B cell (primary cell): ENCODE data around the gene ZNF136. TPM values are rescaled to one million over a fixed set of nuclear protein-coding genes. Genes with fewer than 3 reads are reported as not detected.

Experiments used
- ATAC-seq: fragments of 200-7000 bp; cut with Tn5 transposase; one replicate; pipeline ENCODE4 v1.10.0; 2021; ENCODE audit warnings: low read depth, mild to moderate bottlenecking, moderate number of reproducible peaks, moderate library complexity
- CTCF ChIA-PET: fragments of 350-600 bp; sonication (Branson Sonifier 250); formaldehyde crosslinking; loops from one replicate; lab custom pipeline; 2021; ENCODE audit warnings: antibody characterized with exemption, inconsistent platforms; lab: Charles Lee
- POLR2A ChIA-PET: fragments of 350-600 bp; sonication (Branson Sonifier 250); formaldehyde crosslinking; loops from one replicate; lab custom pipeline; 2021; ENCODE audit warnings: antibody characterized with exemption; lab: Charles Lee
- DNase-seq: peaks from one replicate; pipeline ENCODE4 v3.0.0; 2013
- H2AFZ ChIP-seq: 2 replicates; pipeline ENCODE4 v1.6.1; 2012; ENCODE audit warnings: mild to moderate bottlenecking, low read depth, low read length; ENCODE audit not compliant: insufficient read depth, poor library complexity, severe bottlenecking
- H3K27ac ChIP-seq, 2 donors: 1 replicate in 1 of 2; 2 replicates in 1 of 2; pipeline ENCODE4 v1.5.1; 2012 to 2013; ENCODE audit warnings: low read length in 2 of 2, mild to moderate bottlenecking in 2 of 2, moderate library complexity in 1 of 2
- H3K27me3 ChIP-seq, 4 experiments: fragments of 200-600 bp in 1 of 4; sonication (generic) in 1 of 4; replicated peaks in 1 of 4; 1 replicate in 2 of 4; 2 replicates in 2 of 4; pipeline versions ENCODE4 v1.6.1 to v1.7.0; 2013 to 2016; ENCODE audit warnings: low read length in 3 of 4, mild to moderate bottlenecking in 2 of 4, mixed read lengths in 1 of 4, moderate library complexity in 1 of 4; ENCODE audit not compliant: insufficient read depth in 4 of 4, control insufficient read depth in 3 of 4; ENCODE audit errors: control extremely low read depth in 1 of 4
- H3K36me3 ChIP-seq, 2 experiments: replicated peaks in 1 of 2; 1 replicate in 1 of 2; 2 replicates in 1 of 2; pipeline versions ENCODE4 v1.6.1 to v1.7.1; 2013; ENCODE audit warnings: low read length in 1 of 2; ENCODE audit not compliant: insufficient read depth in 2 of 2, control insufficient read depth in 1 of 2; ENCODE audit errors: control extremely low read depth in 1 of 2, extremely low read depth in 1 of 2
- H3K4me1 ChIP-seq, 2 donors: fragments of 200-600 bp in 1 of 2; sonication (generic) in 1 of 2; 1 replicate in 1 of 2; 2 replicates in 1 of 2; pipeline versions ENCODE4 v1.5.1 to v1.6.1; 2013 to 2017; ENCODE audit warnings: low read length in 2 of 2; ENCODE audit not compliant: control insufficient read depth in 2 of 2, insufficient read depth in 2 of 2
- H3K4me2 ChIP-seq: replicated peaks from 2 replicates; pipeline ENCODE3; 2012; ENCODE audit warnings: mild to moderate bottlenecking, low read depth, low read length; ENCODE audit not compliant: poor library complexity, severe bottlenecking
- H3K4me3 ChIP-seq, 5 experiments: fragments of 200-600 bp in 1 of 5; sonication (generic) in 1 of 5; 1 replicate in 3 of 5; 2 replicates in 2 of 5; pipeline versions ENCODE4 v1.5.1 to v1.7.0; 2011 to 2016; ENCODE audit warnings: low read length in 4 of 5, mild to moderate bottlenecking in 4 of 5, low read depth in 2 of 5, control low read depth in 1 of 5, moderate library complexity in 1 of 5; ENCODE audit not compliant: insufficient read depth in 1 of 5; ENCODE audit errors: control extremely low read depth in 1 of 5, extremely low read depth in 1 of 5
- H3K79me2 ChIP-seq: fragments of 200-600 bp; sonication (generic); one replicate; pipeline ENCODE4 v1.6.0; 2016; ENCODE audit warnings: low read length; ENCODE audit not compliant: control insufficient read depth, insufficient read depth
- H3K9ac ChIP-seq: fragments of 200-600 bp; sonication (generic); 2 replicates; pipeline ENCODE4 v1.6.1; 2017; ENCODE audit warnings: mild to moderate bottlenecking, low read length, moderate library complexity
- H3K9me3 ChIP-seq, 3 donors: one replicate each; pipeline versions ENCODE4 v1.6.1 to v1.7.1; 2013; ENCODE audit warnings: low read length in 2 of 3; ENCODE audit not compliant: control insufficient read depth in 2 of 3, insufficient read depth in 1 of 3; ENCODE audit errors: control extremely low read depth in 1 of 3
- H4K20me1 ChIP-seq: 2 replicates; pipeline ENCODE4 v1.6.0; 2012; ENCODE audit warnings: mild to moderate bottlenecking, low read length; ENCODE audit not compliant: insufficient read depth, control insufficient read depth, poor library complexity, severe bottlenecking
- H3K27ac Mint-ChIP-seq: one replicate; pipeline ENCODE4 v1.8.0; 2021; ENCODE audit warnings: mixed read lengths
- H3K27me3 Mint-ChIP-seq: one replicate; pipeline ENCODE4 v1.8.0; 2021; ENCODE audit warnings: mixed read lengths
- H3K4me1 Mint-ChIP-seq: one replicate; pipeline ENCODE4 v1.8.0; 2021; ENCODE audit warnings: mixed read lengths
- H3K4me3 Mint-ChIP-seq: one replicate; pipeline ENCODE4 v1.8.0; 2021; ENCODE audit warnings: mixed read lengths
- H3K9me3 Mint-ChIP-seq: one replicate; pipeline ENCODE4 v1.8.0; 2022; ENCODE audit warnings: mixed read lengths; ENCODE audit not compliant: insufficient read depth
- CTCF ChIP-seq: fragments of 200-600 bp; IDR thresholded peaks from one replicate; pipeline ENCODE4 v1.8.0; 2022; ENCODE audit warnings: antibody characterized with exemption, mild to moderate bottlenecking
- EZH2 ChIP-seq: IDR thresholded peaks from 2 replicates; pipeline ENCODE4 v1.6.1; 2012; ENCODE audit warnings: borderline replicate concordance, low read depth, mild to moderate bottlenecking, moderate library complexity, low read length; ENCODE audit not compliant: insufficient read depth, poor library complexity, severe bottlenecking
- WGBS: methylation state at CpG from one replicate; pipeline ENCODE4 v1.1.5; 2013; ENCODE audit warnings: missing lambda C conversion rate; ENCODE audit not compliant: insufficient coverage; 5-methylcytosine and 5-hydroxymethylcytosine counted together
- intact Hi-C: fragments of 100-400 bp; cut with micrococcal nuclease; formaldehyde crosslinking; loops from one replicate; pipeline ENCODE4 v1.10.0; 2022
- polyA plus RNA-seq: library from polyadenylated mRNA; depleted of rRNA; stranded (reverse); fragments of >200 nt; gene quantifications from 2 replicates; pipeline ENCODE4 v1.2.3, GENCODE V29; 2012
- total RNA-seq, 2 donors: library from RNA; stranded (reverse); fragments of 120-200 nt in 1 of 2; gene quantifications; 1 replicate in 1 of 2; 2 replicates in 1 of 2; pipeline versions ENCODE4 v1.2.3 to v1.2.4, GENCODE V29; 2013 to 2022

The ZNF136 gene
- total and polyA plus RNA-seq, 2 donors (not counting 1 experiment from before 2014, with no cell fraction given), result 7.5 to 30.8 TPM

- no peaks in the 10 kb centered on the region for H3K4me1 Mint-ChIP-seq
These were observed 60.2 kb downstream of the ZNF136 start for GRCh38 chr19:12222980-12223630.

More at GRCh38 chr19:12222980-12223630, 60.2 kb downstream of the ZNF136 start:
- Histone ChIP-seq H3K27me3 (no peaks in the 10 kb centered on the region), H3K9me3 (peaks cover 0 to 14% (median 7%) of the 10 kb centered on the region in 3 donors), H3K9ac (no peak overlapping the region), H3K27ac (no peak overlapping the region), H3K4me3 (no peak overlapping the region), H3K4me2 (no peak overlapping the region), H2AFZ (no peak overlapping the region), H3K79me2 (peaks cover 13% of the 10 kb centered on the region), H3K36me3 (no peaks in the 10 kb centered on the region), H3K4me1 (no peaks in the 10 kb centered on the region), H4K20me1 (no peaks in the 10 kb centered on the region)
- Mint-ChIP-seq H3K27me3 (no peaks in the 10 kb centered on the region), H3K9me3 (no peaks in the 10 kb centered on the region), H3K27ac (no peak overlapping the region), H3K4me3 (no peak overlapping the region)
- 90% methylated on average over 1 of the region's 1 CpG for WGBS
- intact Hi-C loops, result no loop called here
- CTCF ChIA-PET, result no interaction called here
- POLR2A ChIA-PET, result interaction anchor here (0.6 kb wide), 1 partner anchor 1770 kb away, joined by 5 read pairs; no protein-coding TSS in a partner anchor
- no peak for DNase-seq
- TF ChIP-seq CTCF (no peak), EZH2 (no peak)
- ATAC-seq, result no peak
